AG04450 (cell line): ENCODE results near the gene PLEKHA8. TPM values are rescaled to one million over a fixed set of nuclear protein-coding genes. Genes with fewer than 3 reads are reported as not detected.

Experiments used
- CTCF ChIA-PET: fragments of 300-600, 350-600 bp; formaldehyde crosslinking; extraction: SDS; loops from one replicate; lab custom pipeline; 2022; ENCODE audit warnings: antibody characterized with exemption, inconsistent platforms; lab: Charles Lee
- POLR2A ChIA-PET: fragments of 350-600 bp; formaldehyde crosslinking; extraction: SDS; loops from one replicate; lab custom pipeline; 2021; ENCODE audit warnings: antibody characterized with exemption, inconsistent platforms; lab: Yijun Ruan, JAX
- DNase-seq: peaks from one replicate; pipeline ENCODE4 v3.0.0-alpha.2; 2011; ENCODE audit warnings: low read depth, low spot score
- H3K27ac ChIP-seq: one replicate; pipeline ENCODE4 v1.5.1; 2012; ENCODE audit warnings: low read depth, low read length, control low read depth
- H3K27me3 ChIP-seq: one replicate; pipeline ENCODE4 v1.6.0; 2012; ENCODE audit warnings: low read length; ENCODE audit not compliant: control insufficient read depth, insufficient read depth
- H3K4me3 ChIP-seq: 2 replicates; pipeline ENCODE4 v1.5.1; 2011; ENCODE audit warnings: mild to moderate bottlenecking, low read depth, low read length, control low read depth
- H3K9me3 ChIP-seq: 2 replicates; pipeline ENCODE4 v1.5.1; 2012; ENCODE audit warnings: low read length; ENCODE audit not compliant: control insufficient read depth, insufficient read depth
- CTCF ChIP-seq: IDR thresholded peaks from 2 replicates; pipeline ENCODE4 v1.5.1; 2011; ENCODE audit warnings: low read depth, low read length, control low read depth, inconsistent platforms
- polyA plus RNA-seq: library from polyadenylated mRNA; depleted of rRNA; stranded (reverse); fragments of >200 nt; gene quantifications from 2 replicates; pipeline ENCODE4 v1.2.3, GENCODE V29; 2011; rRNA removed
- small RNA-seq: library from RNA; depleted of rRNA; stranded (forward); fragments of <200 nt; gene quantifications from one replicate; pipeline ENCODE3, GENCODE V24; 2012; ENCODE audit warnings: low read depth; ENCODE audit not compliant: insufficient read length

Gene PLEKHA8
- polyA plus RNA-seq, 1 experiment = 12.6 TPM

GRCh38 chr7:30178748-30179436 is 150.7 kb downstream of the PLEKHA8 start:
- H3K27me3 ChIP-seq = no peaks in the 10 kb centered on the region
- no peak for TF ChIP-seq CTCF
- DNase-seq = no peak
- no peaks in the 10 kb centered on the region for H3K9me3 ChIP-seq
- CTCF ChIA-PET = interaction anchor here (0.5 to 2.5 kb wide), 4 partner anchors 12 to 944 kb away, joined by 3 to 7 read pairs (median 3); no protein-coding TSS in a partner anchor
- no peak overlapping the region for H3K27ac ChIP-seq
- H3K4me3 ChIP-seq = no peak overlapping the region
- POLR2A ChIA-PET = interaction anchor here (0.7 kb wide), 1 partner anchor 10 kb away, joined by 10 read pairs; no protein-coding TSS in a partner anchor

Small RNA genes lying within 50 kb of the gene (small RNA-seq; reads per million reads assigned to genes)
- not detected for gene RPS27P16

Other genes with a start within 250 kb of the PLEKHA8 start
- not detected in 2 replicates for gene WIPF3, start 221.9 kb upstream of the PLEKHA8 start, polyA plus RNA-seq
- gene SCRN1, start 38.6 kb upstream of the PLEKHA8 start, polyA plus RNA-seq = 110 and 123 TPM in 2 replicates
- 38.0 and 54.6 TPM in 2 replicates for gene FKBP14, start 1.7 kb upstream of the PLEKHA8 start, polyA plus RNA-seq
- gene MTURN, start 106.6 kb downstream of the PLEKHA8 start, polyA plus RNA-seq = 5.9 and 6.7 TPM in 2 replicates